Caco-2 (cell line): ENCODE results near the gene ADRA1B. TPM values are rescaled to one million over a fixed set of nuclear protein-coding genes. Genes with fewer than 3 reads are reported as not detected.

Experiments
- BruUV-seq: library from RNA; stranded (reverse); fragments of 400-500 nt; replicated peaks from 2 replicates; lab custom pipeline; 2021; lab: Mats Ljungman, UMichigan
- CTCF ChIA-PET: fragments of 300-600 bp; sonication (Branson Sonifier 250); formaldehyde crosslinking; loops from one replicate; lab custom pipeline; 2022; ENCODE audit warnings: antibody characterized with exemption; lab: Charles Lee
- POLR2A ChIA-PET: fragments of 300-600 bp; sonication (Branson Sonifier 250); formaldehyde crosslinking; loops from one replicate; lab custom pipeline; 2022; ENCODE audit warnings: antibody characterized with exemption; lab: Charles Lee
- DNase-seq, 2 experiments: peaks; one replicate each; pipeline versions ENCODE4 v3.0.0 to v3.0.0-alpha.2; 2020 to 2022
- H3K27me3 ChIP-seq: replicated peaks from 2 replicates; pipeline ENCODE4 v1.6.0; 2011; ENCODE audit warnings: low read length; ENCODE audit not compliant: control insufficient read depth, insufficient read depth
- H3K36me3 ChIP-seq: 2 replicates; pipeline ENCODE4 v1.5.1; 2011; ENCODE audit warnings: low read length; ENCODE audit not compliant: control insufficient read depth, insufficient read depth
- H3K4me1 ChIP-seq: fragments of 250-450 bp; sonication (Bioruptor Pico); 2 replicates; pipeline ENCODE4 v1.5.1; 2020; ENCODE audit warnings: mild to moderate bottlenecking
- H3K4me3 ChIP-seq: 2 replicates; pipeline ENCODE4 v1.5.1; 2011; ENCODE audit warnings: low read depth, mild to moderate bottlenecking, control low read depth, low read length
- H3K9me3 ChIP-seq: fragments of 250-450 bp; sonication (Bioruptor Pico); 2 replicates; pipeline ENCODE4 v1.5.1; 2020; ENCODE audit warnings: mild to moderate bottlenecking, moderate library complexity
- H3K27ac Mint-ChIP-seq: one replicate; pipeline ENCODE4 v1.8.0; 2022; ENCODE audit warnings: mixed read lengths; ENCODE audit not compliant: unreplicated experiment
- H3K27me3 Mint-ChIP-seq: one replicate; pipeline ENCODE4 v1.8.0; 2022; ENCODE audit warnings: mixed read lengths; ENCODE audit not compliant: insufficient read depth, unreplicated experiment
- H3K36me3 Mint-ChIP-seq: one replicate; pipeline ENCODE4 v1.8.0; 2022; ENCODE audit warnings: mild to moderate bottlenecking, mixed read lengths; ENCODE audit not compliant: insufficient read depth, unreplicated experiment
- H3K4me1 Mint-ChIP-seq: one replicate; pipeline ENCODE4 v1.8.0; 2022; ENCODE audit warnings: low read depth, mixed read lengths; ENCODE audit not compliant: unreplicated experiment
- H3K4me3 Mint-ChIP-seq: one replicate; pipeline ENCODE4 v1.8.0; 2022; ENCODE audit warnings: mild to moderate bottlenecking, moderate library complexity, mixed read lengths; ENCODE audit not compliant: unreplicated experiment
- H3K9me3 Mint-ChIP-seq: one replicate; pipeline ENCODE4 v1.8.0; 2022; ENCODE audit warnings: mixed read lengths; ENCODE audit not compliant: unreplicated experiment
- CTCF ChIP-seq, 2 experiments: fragments of 200-600 bp in 1 of 2; IDR thresholded peaks; 1 replicate in 1 of 2; 2 replicates in 1 of 2; pipeline versions ENCODE4 v1.5.1 to v1.8.0; 2011 to 2022; ENCODE audit warnings: antibody characterized with exemption in 1 of 2, control low read depth in 1 of 2, inconsistent platforms in 1 of 2, low read depth in 1 of 2, low read length in 1 of 2, mild to moderate bottlenecking in 1 of 2, moderate library complexity in 1 of 2; ENCODE audit not compliant: insufficient read depth in 1 of 2, severe bottlenecking in 1 of 2, unreplicated experiment in 1 of 2
- intact Hi-C: fragments of 100-400 bp; cut with micrococcal nuclease; formaldehyde crosslinking; loops from one replicate; pipeline ENCODE4 v1.10.0; 2022; ENCODE audit not compliant: unreplicated experiment
- total RNA-seq: library from RNA; stranded (reverse); gene quantifications from 2 replicates; pipeline ENCODE4 v1.2.3, GENCODE V29; 2022

ADRA1B gene
- total RNA-seq, 1 experiment from 2014 or later = not detected

GRCh38 chr5:159955056-159955624 is 38.9 kb downstream of the ADRA1B start:
- no peak for TF ChIP-seq CTCF (IDR thresholded peaks at IDR 0.05; ENCODE audit: insufficient read depth in 1 of 2, low read depth in 1 of 2, low read length in 1 of 2, severe bottlenecking in 1 of 2, unreplicated experiment in 1 of 2)
- H3K4me3 Mint-ChIP-seq = no peak overlapping the region
- peaks cover 16% of the 10 kb centered on the region for H3K27me3 Mint-ChIP-seq
- ChIA-PET POLR2A (no interaction called here), CTCF (no interaction called here)
- BruUV-seq = no TSS peak
- Histone ChIP-seq H3K27me3 (no peaks in the 10 kb centered on the region; the same call in 1 of the 2 replicates), H3K4me1 (no peaks in the 10 kb centered on the region), H3K36me3 (no peaks in the 10 kb centered on the region), H3K9me3 (no peaks in the 10 kb centered on the region), H3K4me3 (no peak overlapping the region)
- H3K27ac Mint-ChIP-seq = no peak overlapping the region
- no peaks in the 10 kb centered on the region for H3K36me3 Mint-ChIP-seq
- no peaks in the 10 kb centered on the region for H3K9me3 Mint-ChIP-seq
- intact Hi-C loops = no loop called here
- DNase-seq = no peak
- no peaks in the 10 kb centered on the region for H3K4me1 Mint-ChIP-seq

- H3K27ac Mint-ChIP-seq = no peak overlapping the region
- peaks cover 16% of the 10 kb centered on the region for H3K27me3 Mint-ChIP-seq
- Histone ChIP-seq H3K36me3 (no peaks in the 10 kb centered on the region), H3K27me3 (no peaks in the 10 kb centered on the region; the same call in 1 of the 2 replicates), H3K9me3 (no peaks in the 10 kb centered on the region), H3K4me3 (no peak overlapping the region), H3K4me1 (no peaks in the 10 kb centered on the region)
- no peaks in the 10 kb centered on the region for H3K36me3 Mint-ChIP-seq
- CTCF ChIA-PET = no interaction called here
- no peaks in the 10 kb centered on the region for H3K9me3 Mint-ChIP-seq
- no peak for TF ChIP-seq CTCF (IDR thresholded peaks at IDR 0.05; ENCODE audit: insufficient read depth in 1 of 2, low read depth in 1 of 2, low read length in 1 of 2, severe bottlenecking in 1 of 2, unreplicated experiment in 1 of 2)
- DNase-seq = no peak
- H3K4me1 Mint-ChIP-seq = no peaks in the 10 kb centered on the region
- H3K4me3 Mint-ChIP-seq = no peak overlapping the region
- intact Hi-C loops = no loop called here
- BruUV-seq = no TSS peak
- POLR2A ChIA-PET = no interaction called here
These were observed 39.8 kb downstream of the ADRA1B start for GRCh38 chr5:159956074-159956473.

GRCh38 chr5:159961176-159962160 is 45.2 kb downstream of the ADRA1B start:
- Histone ChIP-seq H3K27me3 (no peaks in the 10 kb centered on the region; the same call in 1 of the 2 replicates), H3K9me3 (no peaks in the 10 kb centered on the region), H3K4me3 (no peak overlapping the region), H3K36me3 (no peaks in the 10 kb centered on the region), H3K4me1 (no peaks in the 10 kb centered on the region)
- no peak for DNase-seq
- no TSS peak for BruUV-seq
- no peaks in the 10 kb centered on the region for H3K36me3 Mint-ChIP-seq
- CTCF ChIA-PET = interaction anchor here (0.6 kb wide), 1 partner anchor 433 kb away, joined by 3 read pairs; no protein-coding TSS in a partner anchor
- TF ChIP-seq CTCF (IDR thresholded peaks at IDR 0.05; ENCODE audit: insufficient read depth in 1 of 2, low read depth in 1 of 2, low read length in 1 of 2, severe bottlenecking in 1 of 2, unreplicated experiment in 1 of 2) = no peak
- no peak overlapping the region for H3K4me3 Mint-ChIP-seq
- POLR2A ChIA-PET = no interaction called here
- intact Hi-C loops = no loop called here
- H3K4me1 Mint-ChIP-seq = no peaks in the 10 kb centered on the region
- no peaks in the 10 kb centered on the region for H3K9me3 Mint-ChIP-seq
- peaks cover 14% of the 10 kb centered on the region for H3K27me3 Mint-ChIP-seq
- no peak overlapping the region for H3K27ac Mint-ChIP-seq
